ENCODE results near the gene SIGLEC11.

DNA sequence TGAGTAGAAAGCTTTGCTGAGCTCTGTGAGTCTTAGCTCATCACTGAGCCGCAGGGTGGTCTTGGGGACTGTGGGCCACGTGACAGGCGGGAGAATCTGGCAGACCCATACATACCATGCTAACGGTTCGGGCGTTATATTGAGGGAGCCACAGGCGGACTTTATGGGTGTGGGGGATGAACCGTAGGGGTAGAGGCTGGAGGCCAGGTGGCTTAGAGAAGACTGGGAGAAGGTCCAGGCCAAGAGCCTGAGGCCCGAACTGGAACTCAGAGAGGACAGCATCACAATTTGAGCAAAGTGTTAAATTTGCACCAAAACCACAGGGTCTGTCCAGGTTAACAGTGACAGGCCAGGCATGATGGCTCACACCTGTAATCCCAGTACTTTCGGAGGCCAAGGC lies 47.3 kb downstream of the SIGLEC11 start:
- TF ChIP-seq, protein P1, sequence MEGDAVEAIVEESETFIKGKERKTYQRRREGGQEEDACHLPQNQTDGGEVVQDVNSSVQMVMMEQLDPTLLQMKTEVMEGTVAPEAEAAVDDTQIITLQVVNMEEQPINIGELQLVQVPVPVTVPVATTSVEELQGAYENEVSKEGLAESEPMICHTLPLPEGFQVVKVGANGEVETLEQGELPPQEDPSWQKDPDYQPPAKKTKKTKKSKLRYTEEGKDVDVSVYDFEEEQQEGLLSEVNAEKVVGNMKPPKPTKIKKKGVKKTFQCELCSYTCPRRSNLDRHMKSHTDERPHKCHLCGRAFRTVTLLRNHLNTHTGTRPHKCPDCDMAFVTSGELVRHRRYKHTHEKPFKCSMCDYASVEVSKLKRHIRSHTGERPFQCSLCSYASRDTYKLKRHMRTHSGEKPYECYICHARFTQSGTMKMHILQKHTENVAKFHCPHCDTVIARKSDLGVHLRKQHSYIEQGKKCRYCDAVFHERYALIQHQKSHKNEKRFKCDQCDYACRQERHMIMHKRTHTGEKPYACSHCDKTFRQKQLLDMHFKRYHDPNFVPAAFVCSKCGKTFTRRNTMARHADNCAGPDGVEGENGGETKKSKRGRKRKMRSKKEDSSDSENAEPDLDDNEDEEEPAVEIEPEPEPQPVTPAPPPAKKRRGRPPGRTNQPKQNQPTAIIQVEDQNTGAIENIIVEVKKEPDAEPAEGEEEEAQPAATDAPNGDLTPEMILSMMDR (IDR thresholded peaks at IDR 0.05) = no peak
- TF ChIP-seq ZFX (IDR thresholded peaks at IDR 0.05; ENCODE audit: borderline replicate concordance) = no peak
